Measurements from ENCODE around the gene MGAT5. TPM values are rescaled to one million over a fixed set of nuclear protein-coding genes. Genes with fewer than 3 reads are reported as not detected.

MGAT5 gene
- total and polyA plus RNA-seq, 4 donors, result 6.1 to 49.7 (median 22.1) TPM

GRCh38 chr2:134227666-134228065 is 26.2 kb upstream of the MGAT5 start:
- no peaks in the 10 kb centered on the region for H3K36me3 ChIP-seq (ENCODE audit: control insufficient read depth in 1 of 2, insufficient read depth in 2 of 2, low read length in 1 of 2)
- H3K9me3 ChIP-seq (ENCODE audit: control insufficient read depth, low read length), result no peaks in the 10 kb centered on the region
- 95 to 98% methylated on average over 3 of the region's 3 CpGs for WGBS, 2 donors
- peaks cover 2 to 3% of the 10 kb centered on the region in 2 donors for H3K4me1 ChIP-seq (ENCODE audit: control insufficient read depth in 1 of 2, insufficient read depth in 2 of 2, low read length in 2 of 2)
- intact Hi-C loops (cut with DNase I), result no loop called here
- no peak for DNase-seq
- no peak for ATAC-seq (ENCODE audit: low FRiP score)
- no peaks in the 10 kb centered on the region for H3K27me3 ChIP-seq (ENCODE audit: control insufficient read depth in 1 of 2, insufficient read depth in 2 of 2, low read length in 1 of 2)
- no peak overlapping the region for H3K27ac ChIP-seq (ENCODE audit: low read depth in 1 of 2, low read length in 2 of 2)
- H3K4me3 ChIP-seq (ENCODE audit: low read length in 2 of 2), result no peak overlapping the region

- 66 to 67% methylated on average over 2 of the region's 2 CpGs for WGBS, 2 donors
Observed at GRCh38 chr2:134228493-134228903, 25.4 kb upstream of the MGAT5 start.

DNA sequence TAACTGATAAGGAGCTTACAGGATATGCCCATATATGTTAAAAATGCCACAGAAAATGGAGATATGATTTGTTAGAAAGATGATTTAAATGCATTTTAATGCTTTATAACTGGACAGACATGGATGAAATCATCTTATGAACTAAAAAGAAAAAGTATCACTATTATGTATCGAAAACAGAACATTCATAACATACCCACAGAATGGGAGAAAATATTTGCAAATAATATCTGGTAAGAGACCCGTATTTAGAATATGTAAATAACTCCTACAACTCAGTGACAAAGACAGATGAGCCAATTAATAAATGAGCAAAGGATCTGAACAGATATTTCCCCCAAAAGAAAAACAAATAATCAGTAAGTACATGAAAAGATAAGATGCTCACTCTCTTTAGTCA is 24.3 kb upstream of the MGAT5 start:
- ATAC-seq (ENCODE audit: low FRiP score) (no peak), DNase-seq (no peak)
- H3K4me3 ChIP-seq (ENCODE audit: low read length in 2 of 2), result no peak overlapping the region
- peaks cover 2 to 3% of the 10 kb centered on the region in 2 donors for H3K4me1 ChIP-seq (ENCODE audit: control insufficient read depth in 1 of 2, insufficient read depth in 2 of 2, low read length in 2 of 2)
- no peak overlapping the region for H3K27ac ChIP-seq (ENCODE audit: low read depth in 1 of 2, low read length in 2 of 2)
- intact Hi-C loops (cut with DNase I), result no loop called here
- WGBS, 2 donors, result 98 to 99% methylated on average over 2 of the region's 2 CpGs
- no peaks in the 10 kb centered on the region for H3K9me3 ChIP-seq (ENCODE audit: control insufficient read depth, low read length)
- no peaks in the 10 kb centered on the region for H3K36me3 ChIP-seq (ENCODE audit: control insufficient read depth in 1 of 2, insufficient read depth in 2 of 2, low read length in 1 of 2)
- no peaks in the 10 kb centered on the region for H3K27me3 ChIP-seq (ENCODE audit: control insufficient read depth in 1 of 2, insufficient read depth in 2 of 2, low read length in 1 of 2)

More at GRCh38 chr2:134228493-134228903, 25.4 kb upstream of the MGAT5 start:
- H3K4me1 ChIP-seq (ENCODE audit: control insufficient read depth in 1 of 2, insufficient read depth in 2 of 2, low read length in 2 of 2), result peaks cover 2 to 3% of the 10 kb centered on the region in 2 donors
- intact Hi-C loops (cut with DNase I), result no loop called here
- DNase-seq, result no peak
- H3K9me3 ChIP-seq (ENCODE audit: control insufficient read depth, low read length), result no peaks in the 10 kb centered on the region
- no peaks in the 10 kb centered on the region for H3K36me3 ChIP-seq (ENCODE audit: control insufficient read depth in 1 of 2, insufficient read depth in 2 of 2, low read length in 1 of 2)
- no peak for ATAC-seq (ENCODE audit: low FRiP score)
- H3K27me3 ChIP-seq (ENCODE audit: control insufficient read depth in 1 of 2, insufficient read depth in 2 of 2, low read length in 1 of 2), result no peaks in the 10 kb centered on the region
- H3K27ac ChIP-seq (ENCODE audit: low read depth in 1 of 2, low read length in 2 of 2), result no peak overlapping the region
- no peak overlapping the region for H3K4me3 ChIP-seq (ENCODE audit: low read length in 2 of 2)

DNA sequence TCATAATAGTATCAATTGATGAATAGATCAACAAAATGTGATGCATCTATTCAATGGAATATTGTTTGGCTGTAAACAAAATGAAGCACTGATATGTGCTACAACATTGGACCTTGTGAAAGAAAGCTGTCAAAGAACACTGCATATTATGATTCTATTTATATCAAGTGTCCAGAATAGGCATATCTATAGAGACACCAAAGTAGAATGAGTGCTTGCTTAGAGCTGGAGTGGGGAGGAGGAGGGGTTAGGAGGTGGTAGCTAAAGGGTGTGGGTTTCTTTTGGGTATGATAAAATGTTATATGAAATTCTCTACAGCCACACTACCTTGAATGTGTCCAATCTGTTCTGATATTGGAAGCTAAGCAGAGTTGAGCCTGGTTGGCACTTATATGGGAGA is 23.0 kb upstream of the MGAT5 start:
- no peak for ATAC-seq (ENCODE audit: low FRiP score)
- intact Hi-C loops (cut with DNase I), result no loop called here
- no peak overlapping the region for H3K27ac ChIP-seq (ENCODE audit: low read depth in 1 of 2, low read length in 2 of 2)
- H3K4me1 ChIP-seq (ENCODE audit: control insufficient read depth in 1 of 2, insufficient read depth in 2 of 2, low read length in 2 of 2), result peaks cover 2 to 3% of the 10 kb centered on the region in 2 donors
- no peaks in the 10 kb centered on the region for H3K27me3 ChIP-seq (ENCODE audit: control insufficient read depth in 1 of 2, insufficient read depth in 2 of 2, low read length in 1 of 2)
- no peak for DNase-seq
- H3K36me3 ChIP-seq (ENCODE audit: control insufficient read depth in 1 of 2, insufficient read depth in 2 of 2, low read length in 1 of 2), result no peaks in the 10 kb centered on the region
- no peaks in the 10 kb centered on the region for H3K9me3 ChIP-seq (ENCODE audit: control insufficient read depth, low read length)
- no peak overlapping the region for H3K4me3 ChIP-seq (ENCODE audit: low read length in 2 of 2)

DNA sequence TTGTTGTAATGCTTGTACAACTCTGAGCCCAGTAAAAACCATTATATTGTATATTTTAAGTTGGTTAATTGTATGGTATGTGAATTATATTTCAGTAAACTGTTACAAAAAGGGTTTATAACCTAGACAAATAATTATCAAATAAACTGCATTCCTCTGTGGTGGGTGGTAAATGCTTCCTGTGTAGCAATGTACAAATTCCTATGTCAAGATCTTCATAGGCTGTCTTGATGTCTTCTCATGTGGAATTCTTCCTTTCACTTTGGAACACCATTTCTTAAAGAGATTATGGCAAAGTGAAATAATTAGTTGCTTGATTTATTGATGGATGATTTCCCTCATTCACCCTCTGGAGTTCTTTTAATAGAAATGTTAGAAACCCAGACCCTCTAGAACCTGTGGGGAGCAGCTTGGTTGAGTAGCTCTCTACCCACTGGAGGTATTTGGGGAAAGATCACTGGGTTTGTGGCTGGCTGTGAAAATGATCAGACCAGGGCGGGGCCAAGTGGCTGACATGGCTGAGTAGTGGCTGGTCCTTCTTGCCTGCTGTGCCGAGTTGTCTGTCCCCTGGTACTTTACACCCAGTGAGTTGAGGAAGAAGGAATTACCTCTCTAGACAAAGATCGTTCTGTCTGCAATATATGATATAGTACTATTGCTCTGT is 22.4 kb upstream of the MGAT5 start:
- Histone ChIP-seq H3K27me3 (ENCODE audit: control insufficient read depth in 1 of 2, insufficient read depth in 2 of 2, low read length in 1 of 2) (no peaks in the 10 kb centered on the region), H3K36me3 (ENCODE audit: control insufficient read depth in 1 of 2, insufficient read depth in 2 of 2, low read length in 1 of 2) (no peaks in the 10 kb centered on the region), H3K27ac (ENCODE audit: low read depth in 1 of 2, low read length in 2 of 2) (no peak overlapping the region), H3K4me1 (ENCODE audit: control insufficient read depth in 1 of 2, insufficient read depth in 2 of 2, low read length in 2 of 2) (peaks cover 2 to 3% of the 10 kb centered on the region in 2 donors), H3K9me3 (ENCODE audit: control insufficient read depth, low read length) (no peaks in the 10 kb centered on the region), H3K4me3 (ENCODE audit: low read length in 2 of 2) (no peak overlapping the region)
- DNase-seq (no peak), ATAC-seq (ENCODE audit: low FRiP score) (no peak)
- 97 to 100% methylated on average over 3 of the region's 3 CpGs for WGBS, 2 donors
- intact Hi-C loops (cut with DNase I), result no loop called here

DNA sequence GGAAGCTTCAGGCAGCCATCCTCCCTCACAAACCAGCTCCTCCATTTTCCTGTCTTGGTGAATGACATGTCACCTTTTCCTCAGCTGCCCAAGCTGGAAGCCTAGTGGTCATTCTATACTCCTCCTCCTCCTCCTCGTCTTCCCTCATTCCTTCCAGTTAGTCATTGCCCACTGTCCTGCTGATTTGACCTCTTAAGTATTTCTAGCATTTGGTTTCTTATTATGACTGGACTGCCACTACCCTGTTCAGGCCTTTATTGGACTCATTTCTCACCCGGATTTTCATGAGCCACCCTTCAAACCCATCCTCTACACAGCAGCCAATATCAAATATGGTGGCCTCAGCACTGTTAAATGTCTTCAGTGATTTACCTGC is 21.9 kb upstream of the MGAT5 start:
- peaks cover 2 to 3% of the 10 kb centered on the region in 2 donors for H3K4me1 ChIP-seq (ENCODE audit: control insufficient read depth in 1 of 2, insufficient read depth in 2 of 2, low read length in 2 of 2)
- intact Hi-C loops (cut with DNase I), result no loop called here

GRCh38 chr2:134232461-134232860 is 21.4 kb upstream of the MGAT5 start:
- DNase-seq, result no peak
- Histone ChIP-seq H3K27me3 (ENCODE audit: control insufficient read depth in 1 of 2, insufficient read depth in 2 of 2, low read length in 1 of 2) (no peaks in the 10 kb centered on the region), H3K9me3 (ENCODE audit: control insufficient read depth, low read length) (no peaks in the 10 kb centered on the region), H3K4me1 (ENCODE audit: control insufficient read depth in 1 of 2, insufficient read depth in 2 of 2, low read length in 2 of 2) (peaks cover 1 to 3% of the 10 kb centered on the region in 2 donors), H3K36me3 (ENCODE audit: control insufficient read depth in 1 of 2, insufficient read depth in 2 of 2, low read length in 1 of 2) (no peaks in the 10 kb centered on the region), H3K27ac (ENCODE audit: low read depth in 1 of 2, low read length in 2 of 2) (no peak overlapping the region), H3K4me3 (ENCODE audit: low read length in 2 of 2) (no peak overlapping the region)
- 73 to 94% methylated on average over 1 of the region's 1 CpG for WGBS, 2 donors
- intact Hi-C loops (cut with DNase I), result no loop called here
- no peak for ATAC-seq (ENCODE audit: low FRiP score)

More for the DNA sequence above, 21.9 kb upstream of the MGAT5 start:
- H3K36me3 ChIP-seq (ENCODE audit: control insufficient read depth in 1 of 2, insufficient read depth in 2 of 2, low read length in 1 of 2), result no peaks in the 10 kb centered on the region
- no peak overlapping the region for H3K27ac ChIP-seq (ENCODE audit: low read depth in 1 of 2, low read length in 2 of 2)
- WGBS, 2 donors, result 73% methylated on average over 2 of the region's 2 CpGs
- H3K27me3 ChIP-seq (ENCODE audit: control insufficient read depth in 1 of 2, insufficient read depth in 2 of 2, low read length in 1 of 2), result no peaks in the 10 kb centered on the region
- no peaks in the 10 kb centered on the region for H3K9me3 ChIP-seq (ENCODE audit: control insufficient read depth, low read length)
- no peak for ATAC-seq (ENCODE audit: low FRiP score)
- DNase-seq, result no peak
- H3K4me3 ChIP-seq (ENCODE audit: low read length in 2 of 2), result no peak overlapping the region

GRCh38 chr2:134232868-134233727 is 20.8 kb upstream of the MGAT5 start:
- 88 to 92% methylated on average over 2 of the region's 2 CpGs for whole genome bisulfite sequencing, 2 donors

DNA sequence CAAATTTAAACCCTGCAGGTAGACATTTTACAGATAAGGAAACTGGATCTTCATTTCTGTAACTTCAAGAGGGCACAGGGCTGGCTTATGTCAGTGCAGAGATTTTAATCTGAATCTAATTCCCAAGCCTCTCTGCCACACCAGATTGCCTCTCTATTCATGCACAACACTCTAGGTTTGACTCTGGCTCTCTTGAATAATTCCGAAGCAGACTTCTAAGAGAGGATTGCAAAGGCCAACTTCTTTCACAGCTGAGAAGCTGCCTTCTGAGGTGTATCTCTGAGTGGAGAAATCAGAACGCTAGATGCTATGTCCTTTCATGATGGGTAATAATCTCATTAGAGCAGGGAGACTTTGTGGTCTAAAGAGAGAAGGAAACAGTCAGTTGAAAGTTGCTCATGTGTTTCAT is 20.1 kb upstream of the MGAT5 start:
- Histone ChIP-seq H3K9me3 (ENCODE audit: control insufficient read depth, low read length) (no peaks in the 10 kb centered on the region), H3K36me3 (ENCODE audit: control insufficient read depth in 1 of 2, insufficient read depth in 2 of 2, low read length in 1 of 2) (no peaks in the 10 kb centered on the region), H3K27ac (ENCODE audit: low read depth in 1 of 2, low read length in 2 of 2) (no peak overlapping the region), H3K27me3 (ENCODE audit: control insufficient read depth in 1 of 2, insufficient read depth in 2 of 2, low read length in 1 of 2) (no peaks in the 10 kb centered on the region), H3K4me1 (ENCODE audit: control insufficient read depth in 1 of 2, insufficient read depth in 2 of 2, low read length in 2 of 2) (peaks cover 0 to 3% of the 10 kb centered on the region in 2 donors), H3K4me3 (ENCODE audit: low read length in 2 of 2) (no peak overlapping the region)
- intact Hi-C loops (cut with DNase I), result no loop called here
- no peak for ATAC-seq (ENCODE audit: low FRiP score)
- WGBS, 2 donors, result 88 to 89% methylated on average over 2 of the region's 2 CpGs
- DNase-seq, result no peak

More at GRCh38 chr2:134232868-134233727, 20.8 kb upstream of the MGAT5 start:
- Histone ChIP-seq H3K4me1 (ENCODE audit: control insufficient read depth in 1 of 2, insufficient read depth in 2 of 2, low read length in 2 of 2) (peaks cover 0 to 3% of the 10 kb centered on the region in 2 donors), H3K27ac (ENCODE audit: low read depth in 1 of 2, low read length in 2 of 2) (no peak overlapping the region), H3K9me3 (ENCODE audit: control insufficient read depth, low read length) (no peaks in the 10 kb centered on the region), H3K27me3 (ENCODE audit: control insufficient read depth in 1 of 2, insufficient read depth in 2 of 2, low read length in 1 of 2) (no peaks in the 10 kb centered on the region), H3K4me3 (ENCODE audit: low read length in 2 of 2) (no peak overlapping the region), H3K36me3 (ENCODE audit: control insufficient read depth in 1 of 2, insufficient read depth in 2 of 2, low read length in 1 of 2) (no peaks in the 10 kb centered on the region)
- DNase-seq (no peak), ATAC-seq (ENCODE audit: low FRiP score) (no peak)
- intact Hi-C loops (cut with DNase I), result no loop called here
